NCI-H1417 (cell line): ENCODE measurements around the gene MVD.
A peak's percentile ranks its signal among the peaks of the same experiment; 100 is the strongest.
"Not testable (repeated sequence)": the region's sequence is repeated elsewhere in the genome, so short reads cannot be mapped to it uniquely, and the experiment has no call there.

Experiments
- DNase-seq, 3 experiments: peaks; one replicate each; lab custom pipeline; 2025; lab: John Stamatoyannopoulos, UW

The MVD gene

GRCh38 chr16:88681709-88682451 is 19.0 kb upstream of the MVD start:
- DNase-seq = no peak

GRCh38 chr16:88681084-88681680 is 18.3 kb upstream of the MVD start:
- DNase-seq = no peak

DNA sequence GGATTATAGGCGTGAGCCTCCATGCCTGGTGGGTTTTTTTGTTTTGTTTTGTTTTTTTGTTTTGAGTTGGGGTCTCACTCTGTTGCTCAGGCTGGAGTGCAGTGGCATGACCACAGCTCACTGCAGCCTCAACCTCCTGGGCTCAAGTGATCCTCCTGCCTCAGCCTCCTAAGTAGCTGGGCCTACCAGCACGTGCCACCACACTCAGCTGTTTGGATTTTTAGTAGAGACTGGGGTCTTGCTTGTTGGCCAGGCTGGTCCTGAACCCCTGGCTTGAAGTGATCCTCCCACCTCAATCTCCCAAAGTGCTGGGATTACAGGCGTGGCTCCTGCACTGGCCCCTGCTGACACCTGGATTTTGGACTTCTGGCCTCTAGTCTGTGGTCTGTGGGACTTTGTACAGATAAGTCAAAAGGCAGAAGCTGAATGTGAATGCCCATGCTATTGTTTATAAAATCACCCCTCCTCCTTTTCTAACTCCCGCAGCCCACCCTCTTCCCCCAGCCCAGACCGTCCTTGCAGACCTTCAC is 17.7 kb upstream of the MVD start:
- DNase-seq = no peak

DNA sequence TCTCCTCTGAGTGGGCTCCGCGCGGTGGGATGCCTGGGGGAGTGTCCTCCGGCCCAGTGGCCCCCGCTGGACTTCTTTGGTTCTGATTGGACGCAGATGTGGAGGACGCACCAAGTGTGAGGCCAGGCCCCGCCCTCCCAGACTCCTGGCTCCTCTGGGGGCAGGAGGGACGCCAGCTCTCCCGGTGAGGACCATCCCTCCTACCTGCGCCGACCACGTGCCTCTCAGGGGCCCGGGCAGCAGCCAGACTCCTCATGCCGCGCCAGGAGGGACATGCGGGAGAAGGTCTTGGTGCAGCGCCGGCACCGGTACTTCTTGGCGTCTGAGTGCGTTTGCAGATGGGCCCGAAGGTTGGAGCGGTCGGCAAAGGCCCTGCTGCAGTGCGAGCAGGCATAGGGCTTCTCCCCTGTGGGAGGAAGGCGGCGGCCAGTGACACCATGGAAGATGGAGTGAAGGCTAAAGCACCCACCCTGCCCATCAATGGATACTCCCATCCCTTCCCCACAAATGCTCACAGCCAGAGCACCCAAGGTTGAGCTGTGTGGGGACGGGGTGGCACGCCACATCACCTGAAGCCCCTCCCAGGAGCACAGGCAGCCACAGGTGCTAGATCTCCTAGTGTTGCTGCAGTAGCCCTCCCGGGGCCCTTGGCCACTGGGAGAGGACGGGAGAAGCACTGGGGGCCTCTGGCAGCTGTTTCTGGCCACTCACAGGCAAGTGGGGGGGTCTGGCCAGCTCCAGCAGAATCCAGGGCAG is 15.5 kb upstream of the MVD start:
- DNase-seq = no peak

GRCh38 chr16:88677721-88678120 is 14.8 kb upstream of the MVD start:
- no peak for DNase-seq

GRCh38 chr16:88676502-88677242 is 13.8 kb upstream of the MVD start:
- DNase-seq = no peak

- no peak for DNase-seq
Measured at GRCh38 chr16:88673716-88674379, 11.0 kb upstream of the MVD start.

- DNase-seq = no peak
Measured at GRCh38 chr16:88672776-88673175, 9.9 kb upstream of the MVD start.

DNA sequence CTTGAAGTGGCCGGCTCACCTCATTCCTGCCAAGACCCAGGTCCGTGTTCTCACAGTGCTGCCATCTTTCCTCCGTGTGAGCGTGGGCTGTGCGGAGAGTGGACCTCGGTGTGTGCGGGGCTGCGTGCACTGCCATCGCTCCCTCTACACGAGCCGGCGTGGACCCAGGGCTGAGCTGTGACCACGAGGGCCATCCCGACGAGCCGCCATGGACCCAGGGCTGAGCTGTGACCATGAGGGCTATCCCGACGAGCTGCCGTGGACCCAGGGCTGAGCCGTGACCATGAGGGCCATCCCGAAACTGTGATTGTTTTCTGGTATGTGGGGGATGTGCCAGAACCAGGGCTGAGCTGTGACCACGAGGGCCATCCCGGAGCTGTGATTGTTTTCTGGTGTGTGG is 8.9 kb upstream of the MVD start:
- DNase-seq = no peak

DNA sequence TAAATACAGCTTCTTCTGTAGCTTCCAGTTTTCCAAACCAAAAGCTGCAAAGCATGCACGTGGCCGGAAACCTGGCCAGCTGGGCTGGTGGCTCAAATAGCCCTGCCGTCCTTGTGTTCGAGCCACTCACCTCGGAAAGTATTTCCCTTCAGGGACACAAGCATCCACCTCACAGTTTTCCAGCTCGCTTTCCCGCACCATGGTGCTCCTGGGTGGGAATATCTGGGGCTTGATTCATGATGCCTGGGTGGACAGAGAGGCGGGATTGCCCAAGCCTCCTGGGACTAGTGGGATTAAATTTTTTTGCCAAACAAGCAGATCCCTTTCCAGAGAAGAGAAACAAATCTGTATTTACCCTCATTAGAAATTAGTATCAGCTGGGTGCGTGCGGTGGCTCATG is 7.1 kb upstream of the MVD start:
- no peak for DNase-seq

DNA sequence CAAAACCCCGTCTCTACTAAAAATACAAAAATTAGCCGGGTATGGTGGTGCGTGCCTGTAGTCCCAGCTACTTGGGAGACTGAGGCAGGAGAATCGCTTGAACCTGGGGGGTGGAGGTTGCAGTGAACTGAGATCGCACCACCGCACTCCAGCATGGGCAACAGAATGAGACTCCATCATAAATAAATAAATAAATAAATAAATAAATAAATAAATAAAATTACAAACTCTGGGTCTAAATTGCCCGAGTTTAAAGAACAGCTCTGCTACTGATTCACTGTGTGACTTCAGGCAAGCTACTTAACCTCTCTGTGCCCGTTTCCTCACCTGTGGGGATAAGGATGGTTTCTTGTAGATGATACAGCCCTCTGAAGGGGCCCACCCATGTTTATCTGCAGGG is 6.6 kb upstream of the MVD start:
- not testable (repeated sequence) for DNase-seq

- no peak for DNase-seq
Measured at GRCh38 chr16:88667461-88667860, 4.6 kb upstream of the MVD start.

- DNase-seq = no peak
Measured at GRCh38 chr16:88665570-88665969, 2.7 kb upstream of the MVD start.

DNA sequence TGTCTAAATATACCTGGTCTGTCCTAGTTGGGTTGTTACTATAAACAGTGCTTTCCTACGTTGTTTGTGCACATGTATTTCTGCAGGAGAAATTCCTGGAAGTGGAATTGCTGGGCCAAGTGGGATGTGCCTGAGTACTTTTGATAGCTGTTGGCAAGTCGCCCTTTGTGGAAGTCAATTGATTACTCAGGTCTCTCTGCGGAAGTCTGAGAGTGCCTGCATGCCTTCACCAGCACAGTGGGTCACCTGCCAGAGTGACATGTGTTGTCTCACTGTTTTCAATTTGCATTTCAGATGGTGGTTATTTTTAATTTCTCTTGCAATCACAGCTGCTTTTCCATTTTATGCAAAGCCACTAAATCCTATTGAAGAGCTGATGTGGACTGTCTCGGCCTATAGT is 2.3 kb upstream of the MVD start:
- no peak for DNase-seq

GRCh38 chr16:88662222-88662842 is 559 bp downstream of the MVD start:
- DNase-seq = peak in 2 of 3 experiments; percentile 51 to 52

DNA sequence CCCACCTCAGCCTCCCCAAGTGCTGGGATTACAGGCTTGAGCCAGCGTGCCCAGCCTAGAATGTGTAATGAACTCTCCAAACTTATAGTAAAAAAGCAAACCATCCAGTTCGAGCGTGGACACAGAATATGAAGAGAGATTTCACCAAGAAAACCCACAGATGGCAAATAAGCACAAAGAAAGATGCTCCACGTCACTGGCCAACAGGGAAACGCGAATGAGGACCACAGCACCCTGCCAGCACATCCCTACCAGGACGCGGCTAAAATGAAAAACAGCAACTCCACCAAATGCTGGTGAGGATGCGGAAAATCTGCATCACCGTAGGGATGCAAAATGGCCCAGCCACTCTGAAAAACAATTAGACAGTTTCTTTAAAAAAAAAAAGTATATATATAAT is 1.4 kb downstream of the MVD start:
- no peak for DNase-seq

DNA sequence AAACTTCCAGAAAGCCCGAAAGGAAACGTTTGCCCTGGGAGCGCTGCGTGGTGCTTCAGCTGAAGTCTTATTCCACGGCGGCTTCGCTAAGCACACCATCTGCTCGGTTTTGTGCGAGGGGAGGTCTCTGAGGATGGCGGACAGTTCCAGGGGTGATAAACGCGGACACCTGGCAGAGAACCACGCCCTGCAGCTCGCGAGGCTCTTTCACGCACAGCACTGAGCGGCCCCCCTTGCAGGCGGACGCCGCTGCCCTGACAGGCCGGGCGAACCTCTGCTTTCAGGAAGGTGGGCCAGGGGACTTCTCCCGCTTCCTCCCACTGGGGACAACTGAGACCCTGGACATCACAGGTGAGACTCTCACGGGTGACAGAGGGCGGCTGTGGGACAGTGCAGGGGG is 3.7 kb downstream of the MVD start:
- no peak for DNase-seq

DNA sequence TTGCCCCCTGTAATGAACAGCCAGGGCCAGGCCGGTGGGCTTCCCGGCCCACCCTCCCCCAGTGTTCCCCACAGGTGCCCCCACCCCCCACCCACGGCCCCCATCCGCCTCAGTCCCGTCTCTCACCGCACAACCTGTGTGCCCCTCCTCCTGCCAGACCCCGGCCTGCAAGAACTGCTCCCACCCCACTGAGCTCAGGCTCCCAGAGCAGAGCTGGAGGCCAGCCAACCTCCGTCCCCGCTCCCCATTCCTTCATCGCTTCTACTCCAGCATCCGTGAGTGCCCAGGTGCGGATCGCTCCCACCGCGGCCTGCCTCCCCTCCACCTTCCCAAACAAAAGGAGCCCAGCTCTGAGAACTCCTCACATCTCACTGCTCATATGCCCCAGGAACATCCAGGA is 4.2 kb downstream of the MVD start:
- DNase-seq = no peak

DNA sequence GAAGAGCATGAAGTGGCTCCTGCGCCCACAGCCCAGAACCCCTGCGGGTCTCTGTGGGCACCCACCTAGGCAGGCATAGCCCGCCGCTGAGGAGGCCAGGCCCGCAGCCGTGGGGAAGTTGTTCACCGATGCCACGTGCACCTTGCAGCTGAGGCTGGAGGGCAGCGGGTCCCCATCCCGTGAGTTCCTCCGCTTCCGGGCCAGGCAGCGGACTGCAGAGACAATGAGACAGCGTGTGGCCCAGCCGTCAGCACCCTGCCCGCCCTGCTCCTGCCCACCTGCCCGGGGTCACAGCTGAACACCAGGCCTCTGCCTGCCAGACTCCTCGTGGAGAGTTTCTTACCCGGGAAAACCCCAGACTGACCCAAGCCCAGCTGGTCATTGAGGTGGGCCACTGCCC is 5.5 kb downstream of the MVD start:
- DNase-seq = no peak

- no peak for DNase-seq
Measured at GRCh38 chr16:88656291-88656980, 6.5 kb downstream of the MVD start.
